Muscle of leg (tissue), 11 donors: ENCODE results near the gene CELF2. TPM values are rescaled to one million over a fixed set of nuclear protein-coding genes. Genes with fewer than 3 reads are reported as not detected.
A peak's percentile ranks its signal among the peaks of the same experiment; 100 is the strongest.

Experiments
- DNase-seq: peaks from one replicate; pipeline ENCODE4 v3.0.0; 2013
- H3K27ac ChIP-seq: one replicate; pipeline ENCODE4 v1.5.1; 2013; ENCODE audit warnings: mild to moderate bottlenecking, low read length, control low read depth
- H3K27me3 ChIP-seq: one replicate; pipeline ENCODE4 v1.6.1; 2013; ENCODE audit warnings: low read length; ENCODE audit not compliant: control insufficient read depth, insufficient read depth
- H3K36me3 ChIP-seq: one replicate; pipeline ENCODE4 v1.6.1; 2013; ENCODE audit warnings: low read length; ENCODE audit not compliant: control insufficient read depth, insufficient read depth
- H3K4me1 ChIP-seq: one replicate; pipeline ENCODE4 v1.6.1; 2013; ENCODE audit warnings: low read length; ENCODE audit not compliant: control insufficient read depth, insufficient read depth
- H3K4me3 ChIP-seq: one replicate; pipeline ENCODE4 v1.5.1; 2013; ENCODE audit warnings: low read length, control low read depth
- H3K9me3 ChIP-seq: replicated peaks from 2 replicates; pipeline ENCODE4 v1.6.1; 2013; ENCODE audit warnings: low read depth, low read length; ENCODE audit not compliant: control insufficient read depth
- WGBS: methylation state at CpG from one replicate; pipeline ENCODE4 v1.1.5; 2013; ENCODE audit warnings: missing lambda C conversion rate; ENCODE audit not compliant: insufficient coverage; 5-methylcytosine and 5-hydroxymethylcytosine counted together
- polyA plus RNA-seq, 8 donors: library from polyadenylated mRNA; unstranded; fragments of 120-200 nt; gene quantifications; one replicate each; pipeline versions ENCODE4 v1.2.1 to v1.2.3, GENCODE V29; 2013; ENCODE audit warnings: inconsistent platforms in 1 of 8, low replicate concordance in 1 of 8; ENCODE audit not compliant: insufficient read length in 8 of 8, insufficient read depth in 1 of 8
- total RNA-seq: library from RNA; stranded (reverse); fragments of 120-200 nt; gene quantifications from one replicate; pipeline ENCODE4 v1.2.4, GENCODE V29; 2013

Gene CELF2
- total and polyA plus RNA-seq, 9 donors = 37.2 to 80.8 (median 65.8) TPM

- H3K36me3 ChIP-seq = no peaks in the 10 kb centered on the region
- peak overlapping the region; percentile 83 for H3K27ac ChIP-seq
- 85% methylated on average over 2 of the region's 11 CpGs for WGBS
- peaks cover 3% of the 10 kb centered on the region for H3K27me3 ChIP-seq
- peaks cover 3% of the 10 kb centered on the region for H3K4me1 ChIP-seq
- no peak for DNase-seq
- H3K4me3 ChIP-seq = peak overlapping the region; percentile 63
- H3K9me3 ChIP-seq = no peaks in the 10 kb centered on the region
These were observed 2.3 kb downstream of the CELF2 start for GRCh38 chr10:11019724-11020547.

GRCh38 chr10:11020548-11020942, 2.9 kb downstream of the CELF2 start:
- H3K27me3 ChIP-seq = peaks cover 3% of the 10 kb centered on the region
- 70% methylated on average over 3 of the region's 6 CpGs for WGBS
- peak overlapping the region; percentile 49 for H3K27ac ChIP-seq
- H3K36me3 ChIP-seq = no peaks in the 10 kb centered on the region
- peaks cover 5% of the 10 kb centered on the region for H3K4me1 ChIP-seq
- H3K9me3 ChIP-seq = no peaks in the 10 kb centered on the region
- DNase-seq = no peak
- H3K4me3 ChIP-seq = no peak overlapping the region

GRCh38 chr10:11022213-11022612, 4.5 kb downstream of the CELF2 start:
- WGBS = 82% methylated on average over 2 of the region's 2 CpGs
- Histone ChIP-seq H3K27ac (no peak overlapping the region), H3K4me3 (no peak overlapping the region), H3K4me1 (peaks cover 20% of the 10 kb centered on the region), H3K36me3 (no peaks in the 10 kb centered on the region), H3K27me3 (peaks cover 3% of the 10 kb centered on the region), H3K9me3 (no peaks in the 10 kb centered on the region)
- no peak for DNase-seq

GRCh38 chr10:11023009-11023953, 5.6 kb downstream of the CELF2 start:
- H3K4me3 ChIP-seq = no peak overlapping the region
- no peaks in the 10 kb centered on the region for H3K36me3 ChIP-seq
- H3K27ac ChIP-seq = no peak overlapping the region
- no CpG with 5 or more reads among the region's 10 CpGs for WGBS
- peaks cover 27% of the 10 kb centered on the region for H3K4me1 ChIP-seq
- no peaks in the 10 kb centered on the region for H3K9me3 ChIP-seq
- H3K27me3 ChIP-seq = peaks cover 3% of the 10 kb centered on the region
- DNase-seq = peak; percentile 77

- H3K4me1 ChIP-seq = peaks cover 29% of the 10 kb centered on the region
- H3K27ac ChIP-seq = no peak overlapping the region
- WGBS = no CpG with 5 or more reads among the region's 1 CpG
- no peaks in the 10 kb centered on the region for H3K27me3 ChIP-seq
- no peak for DNase-seq
- no peaks in the 10 kb centered on the region for H3K36me3 ChIP-seq
- no peaks in the 10 kb centered on the region for H3K9me3 ChIP-seq
- no peak overlapping the region for H3K4me3 ChIP-seq
These were observed 6.9 kb downstream of the CELF2 start for GRCh38 chr10:11024596-11024995.

- Histone ChIP-seq H3K4me1 (peaks cover 29% of the 10 kb centered on the region), H3K9me3 (no peaks in the 10 kb centered on the region), H3K4me3 (no peak overlapping the region), H3K27ac (peak overlapping the region; percentile 62), H3K36me3 (peaks cover 5% of the 10 kb centered on the region), H3K27me3 (no peaks in the 10 kb centered on the region)
- DNase-seq = no peak
- WGBS = 50% methylated on average over 1 of the region's 7 CpGs
These were observed 8.3 kb downstream of the CELF2 start for GRCh38 chr10:11025978-11026377.

GRCh38 chr10:11026773-11027172, 9.1 kb downstream of the CELF2 start:
- Histone ChIP-seq H3K4me3 (no peak overlapping the region), H3K9me3 (no peaks in the 10 kb centered on the region), H3K4me1 (peaks cover 31% of the 10 kb centered on the region), H3K27ac (peak overlapping the region; percentile 62), H3K36me3 (peaks cover 9% of the 10 kb centered on the region), H3K27me3 (no peaks in the 10 kb centered on the region)
- WGBS = 47% methylated on average over 2 of the region's 7 CpGs
- peak; percentile 84 for DNase-seq

GRCh38 chr10:11034762-11035161, 17.1 kb downstream of the CELF2 start:
- Histone ChIP-seq H3K4me3 (no peak overlapping the region), H3K27ac (no peak overlapping the region), H3K4me1 (peaks cover 5% of the 10 kb centered on the region), H3K9me3 (peaks cover 5% of the 10 kb centered on the region), H3K36me3 (peaks cover 15% of the 10 kb centered on the region), H3K27me3 (no peaks in the 10 kb centered on the region)
- no peak for DNase-seq
- WGBS = 93% methylated on average over 2 of the region's 7 CpGs

GRCh38 chr10:11035301-11035991, 17.8 kb downstream of the CELF2 start:
- Histone ChIP-seq H3K27ac (no peak overlapping the region), H3K4me1 (peaks cover 5% of the 10 kb centered on the region)

More at GRCh38 chr10:11035301-11035991, 17.8 kb downstream of the CELF2 start:
- Histone ChIP-seq H3K9me3 (peaks cover 5% of the 10 kb centered on the region), H3K27me3 (no peaks in the 10 kb centered on the region), H3K36me3 (peaks cover 12% of the 10 kb centered on the region), H3K4me3 (no peak overlapping the region)
- 38% methylated on average over 2 of the region's 4 CpGs for WGBS
- DNase-seq = no peak
